H7 (cell line): ENCODE measurements around the gene TRMU. TPM values are rescaled to one million over a fixed set of nuclear protein-coding genes. Genes with fewer than 3 reads are reported as not detected.

Experiments used
- DNase-seq: peaks from one replicate; pipeline ENCODE4 v3.0.0; 2012
- H3K27me3 ChIP-seq: 2 replicates; pipeline ENCODE4 v1.6.0; 2011; ENCODE audit warnings: mild to moderate bottlenecking, low read length; ENCODE audit not compliant: control insufficient read depth, insufficient read depth
- H3K36me3 ChIP-seq: replicated peaks from 2 replicates; pipeline ENCODE4 v1.5.1; 2011; ENCODE audit warnings: low read length; ENCODE audit not compliant: control insufficient read depth, insufficient read depth
- H3K4me3 ChIP-seq: 2 replicates; pipeline ENCODE4 v1.5.1; 2011; ENCODE audit warnings: low read depth, mild to moderate bottlenecking, control low read depth, low read length, moderate library complexity; ENCODE audit not compliant: insufficient read depth
- total RNA-seq: library from RNA; depleted of rRNA; stranded (reverse); fragments of >200 nt; shearing (Covaris generic); gene quantifications from 2 replicates; pipeline ENCODE4 v1.2.3, GENCODE V29; 2014; rRNA removed

The TRMU gene
- total RNA-seq: 72.9 and 76.2 TPM in 2 replicates

- peak; percentile 99 for DNase-seq
- peaks cover 14% of the 10 kb centered on the region for H3K36me3 ChIP-seq
- no peaks in the 10 kb centered on the region for H3K27me3 ChIP-seq
- H3K4me3 ChIP-seq: peak within 1 kb of the TSS; percentile 98
These were observed at the start of gene TRMU for GRCh38 chr22:46335201-46336118. Gene TRMU, plus strand, starts transcription at chr22:46335714. Its CDS starts 51 bp downstream, at chr22:46335765.

- DNase-seq: no peak
- no peaks in the 10 kb centered on the region for H3K27me3 ChIP-seq
- H3K4me3 ChIP-seq: no peak overlapping the region
- peaks cover 6% of the 10 kb centered on the region for H3K36me3 ChIP-seq
These were observed 49.5 kb upstream of the TRMU start for GRCh38 chr22:46286006-46286405.

- peak; percentile 36 for DNase-seq
- no peaks in the 10 kb centered on the region for H3K27me3 ChIP-seq
- H3K4me3 ChIP-seq: no peak overlapping the region
- H3K36me3 ChIP-seq: peaks cover 6% of the 10 kb centered on the region
These were observed 48.3 kb upstream of the TRMU start for GRCh38 chr22:46286941-46287872.

GRCh38 chr22:46287873-46288751 lies 47.4 kb upstream of the TRMU start:
- DNase-seq: peak; percentile 44
- Histone ChIP-seq H3K4me3 (no peak overlapping the region), H3K27me3 (no peaks in the 10 kb centered on the region), H3K36me3 (peaks cover 6% of the 10 kb centered on the region)

- H3K27me3 ChIP-seq: no peaks in the 10 kb centered on the region
- H3K4me3 ChIP-seq: no peak overlapping the region
- DNase-seq: no peak
- H3K36me3 ChIP-seq: peaks cover 6% of the 10 kb centered on the region
These were observed 46.7 kb upstream of the TRMU start for GRCh38 chr22:46288846-46289243.

- Histone ChIP-seq H3K4me3 (no peak overlapping the region), H3K27me3 (no peaks in the 10 kb centered on the region), H3K36me3 (peaks cover 3% of the 10 kb centered on the region)
- DNase-seq: peak; percentile 42
These were observed 46.1 kb upstream of the TRMU start for GRCh38 chr22:46289244-46289891.

GRCh38 chr22:46290121-46290842 lies 45.2 kb upstream of the TRMU start:
- no peak for DNase-seq
- Histone ChIP-seq H3K4me3 (no peak overlapping the region), H3K36me3 (peaks cover under 1% of the 10 kb centered on the region), H3K27me3 (no peaks in the 10 kb centered on the region)

GRCh38 chr22:46290843-46291785 lies 44.4 kb upstream of the TRMU start:
- Histone ChIP-seq H3K36me3 (no peaks in the 10 kb centered on the region; the same call in none of the 2 replicates), H3K4me3 (no peak overlapping the region), H3K27me3 (no peaks in the 10 kb centered on the region)
- DNase-seq: peak; percentile 35

- DNase-seq: no peak
- Histone ChIP-seq H3K36me3 (no peaks in the 10 kb centered on the region), H3K4me3 (no peak overlapping the region), H3K27me3 (no peaks in the 10 kb centered on the region)
These were observed 43.3 kb upstream of the TRMU start for GRCh38 chr22:46292173-46292572.

GRCh38 chr22:46292732-46293131 lies 42.8 kb upstream of the TRMU start:
- H3K4me3 ChIP-seq: no peak overlapping the region
- peak; percentile 36 for DNase-seq
- H3K36me3 ChIP-seq: no peaks in the 10 kb centered on the region
- no peaks in the 10 kb centered on the region for H3K27me3 ChIP-seq

- peak; percentile 48 for DNase-seq
- H3K36me3 ChIP-seq: peaks cover 4% of the 10 kb centered on the region
- H3K27me3 ChIP-seq: no peaks in the 10 kb centered on the region
- no peak overlapping the region for H3K4me3 ChIP-seq
These were observed 41.8 kb upstream of the TRMU start for GRCh38 chr22:46293577-46294260.

GRCh38 chr22:46294784-46295183 lies 40.7 kb upstream of the TRMU start:
- DNase-seq: peak; percentile 40
- Histone ChIP-seq H3K27me3 (no peaks in the 10 kb centered on the region), H3K4me3 (no peak overlapping the region), H3K36me3 (peaks cover 10% of the 10 kb centered on the region)
